22Rv1 (cell line): ENCODE data around the gene DNAJC4.

Experiments used
- H3K27ac ChIP-seq: fragments of 450-650 bp; 2 replicates; pipeline ENCODE4 v1.5.1; 2017
- CTCF ChIP-seq: fragments of 450-650 bp; IDR thresholded peaks from 2 replicates; pipeline ENCODE4 v1.5.1; 2017; ENCODE audit warnings: mild to moderate bottlenecking
- ZFX ChIP-seq: fragments of 450-650 bp; IDR thresholded peaks from 2 replicates; pipeline ENCODE4 v1.6.1; 2017; ENCODE audit warnings: antibody characterized with exemption, borderline replicate concordance

The DNAJC4 gene

GRCh38 chr11:64241491-64242374 lies 11.4 kb downstream of the DNAJC4 start:
- TF ChIP-seq ZFX (no peak), CTCF (no peak)
- H3K27ac ChIP-seq, result peak overlapping the region; percentile 97

DNA sequence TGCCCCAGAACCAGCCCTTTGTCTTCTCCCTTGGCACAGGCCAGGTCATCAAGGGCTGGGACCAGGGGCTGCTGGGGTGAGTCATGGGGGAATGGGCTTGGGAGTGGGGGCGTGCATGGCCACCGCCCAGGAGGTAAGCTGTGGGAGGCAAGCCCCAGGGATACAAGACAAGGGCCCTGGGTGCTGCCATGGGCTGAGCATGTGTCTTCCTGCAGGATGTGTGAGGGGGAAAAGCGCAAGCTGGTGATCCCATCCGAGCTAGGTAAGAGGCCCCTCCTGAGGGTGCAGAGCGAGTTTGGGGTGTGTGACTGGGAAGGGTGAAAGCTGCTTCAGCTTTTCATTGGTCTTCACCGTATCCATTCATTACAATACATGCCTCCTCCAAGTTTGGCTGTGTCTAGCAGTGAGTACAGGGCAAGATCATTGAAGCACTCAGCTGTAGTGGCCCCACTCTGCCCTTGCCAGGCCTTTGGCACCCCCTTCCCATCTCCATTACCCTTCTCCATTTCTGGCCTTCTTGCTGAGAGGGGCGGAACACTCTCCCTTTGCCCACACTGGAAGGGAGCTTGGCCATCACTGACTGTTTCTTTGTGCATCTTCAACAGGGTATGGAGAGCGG lies 13.0 kb downstream of the DNAJC4 start:
- TF ChIP-seq CTCF, result no peak
- TF ChIP-seq ZFX, result no peak
- H3K27ac ChIP-seq, result peak overlapping the region; percentile 97

GRCh38 chr11:64244107-64244506 lies 13.8 kb downstream of the DNAJC4 start:
- H3K27ac ChIP-seq, result peak overlapping the region; percentile 97
- TF ChIP-seq CTCF, result no peak

DNA sequence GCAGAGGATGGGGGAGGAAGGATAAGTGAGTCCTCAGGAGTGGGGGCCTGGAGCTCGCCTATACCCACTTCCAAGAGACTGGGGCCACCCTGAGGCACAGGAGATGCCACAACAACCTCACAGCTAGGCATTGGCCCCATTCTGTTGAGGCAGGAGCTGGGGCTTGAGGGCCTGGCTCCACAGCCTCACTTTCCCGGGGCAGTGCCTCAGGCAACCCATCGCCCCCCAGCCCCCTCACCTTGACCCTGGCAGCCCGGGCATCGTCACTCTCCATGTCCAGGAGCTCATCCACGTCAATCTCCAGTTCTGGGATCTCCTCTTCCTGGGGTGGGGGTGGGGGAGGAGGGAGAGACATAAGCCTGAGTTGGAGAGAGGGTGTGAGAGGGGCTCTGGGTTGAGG lies 14.6 kb downstream of the DNAJC4 start:
- TF ChIP-seq ZFX, result no peak
- no peak for TF ChIP-seq CTCF
- peak overlapping the region; percentile 97 for H3K27ac ChIP-seq

- TF ChIP-seq ZFX (no peak), CTCF (no peak)
- H3K27ac ChIP-seq, result peak overlapping the region; percentile 97
Observed at GRCh38 chr11:64245401-64245796, 15.1 kb downstream of the DNAJC4 start.

GRCh38 chr11:64245797-64246620 lies 15.7 kb downstream of the DNAJC4 start:
- no peak for TF ChIP-seq ZFX
- TF ChIP-seq CTCF, result no peak
- H3K27ac ChIP-seq, result peak overlapping the region; percentile 97

- H3K27ac ChIP-seq, result peak overlapping the region; percentile 97
Observed at GRCh38 chr11:64246621-64246870, 16.2 kb downstream of the DNAJC4 start.
